NCI-H128 (cell line): ENCODE data around the gene BACH2.
"Not testable (repeated sequence)": the region's sequence is repeated elsewhere in the genome, so short reads cannot be mapped to it uniquely, and the experiment has no call there.

Experiments
- DNase-seq: peaks from one replicate; lab custom pipeline; 2025; ENCODE audit not compliant: unreplicated experiment; lab: John Stamatoyannopoulos, UW

Gene BACH2

DNA sequence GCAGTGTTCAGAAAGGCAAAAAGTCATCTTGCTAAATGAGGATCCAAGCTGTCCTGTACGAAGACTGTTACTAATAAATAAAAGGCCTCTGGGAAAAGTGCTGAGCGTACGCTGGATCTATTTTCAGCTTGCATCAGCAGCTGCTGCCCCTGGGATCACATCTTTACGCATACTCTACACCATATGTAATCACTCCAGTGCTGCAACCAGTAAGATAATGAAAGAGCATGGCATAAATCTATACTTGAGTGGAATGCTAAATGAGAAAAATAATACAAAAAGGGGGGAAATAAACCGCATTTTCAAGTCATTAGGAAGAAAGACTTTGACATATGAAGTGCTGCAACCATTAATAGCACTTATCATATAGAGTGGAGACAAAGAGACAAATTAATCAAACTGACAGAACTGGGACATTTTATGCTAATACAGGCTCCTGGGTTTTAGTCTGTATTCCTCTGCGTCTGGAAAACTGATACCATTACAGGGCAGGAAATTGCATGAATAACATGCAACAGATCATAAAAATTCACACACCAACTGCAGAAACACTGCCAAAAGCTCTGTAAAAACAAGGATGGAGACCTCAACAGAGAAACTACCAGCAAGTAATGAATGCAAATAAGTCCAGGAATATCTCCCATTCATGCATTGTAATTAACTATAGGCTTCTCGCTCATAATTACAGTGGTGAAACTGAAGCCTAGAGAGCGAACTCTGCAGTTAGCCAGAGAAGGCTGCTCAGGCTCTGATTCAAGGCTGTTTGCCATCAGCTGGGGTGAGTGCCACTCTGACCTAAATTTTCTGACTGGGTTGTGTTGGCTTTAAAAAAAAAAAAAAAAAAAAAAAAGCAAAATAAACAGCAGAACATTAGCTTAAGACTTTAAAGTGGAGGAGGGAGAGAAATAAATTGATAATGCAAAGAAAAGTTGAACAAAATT is 318.6 kb downstream of the BACH2 start:
- peak; percentile 87 for DNase-seq

DNA sequence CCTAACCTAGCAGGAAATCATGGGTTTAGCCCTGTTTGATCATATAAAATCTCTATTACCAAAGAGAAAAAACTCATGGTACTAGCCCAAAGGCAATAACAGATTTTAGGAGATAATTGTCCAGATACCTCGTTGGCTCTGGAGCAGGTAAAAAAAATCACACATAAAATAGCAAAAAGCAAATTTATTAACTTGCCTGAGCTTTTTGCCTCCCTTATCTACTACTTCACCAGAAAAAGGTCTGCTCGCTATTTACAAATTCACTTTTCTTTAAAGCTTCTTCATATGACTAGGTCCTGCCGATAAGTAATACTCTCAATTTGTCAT is 320.0 kb downstream of the BACH2 start:
- no peak for DNase-seq

DNA sequence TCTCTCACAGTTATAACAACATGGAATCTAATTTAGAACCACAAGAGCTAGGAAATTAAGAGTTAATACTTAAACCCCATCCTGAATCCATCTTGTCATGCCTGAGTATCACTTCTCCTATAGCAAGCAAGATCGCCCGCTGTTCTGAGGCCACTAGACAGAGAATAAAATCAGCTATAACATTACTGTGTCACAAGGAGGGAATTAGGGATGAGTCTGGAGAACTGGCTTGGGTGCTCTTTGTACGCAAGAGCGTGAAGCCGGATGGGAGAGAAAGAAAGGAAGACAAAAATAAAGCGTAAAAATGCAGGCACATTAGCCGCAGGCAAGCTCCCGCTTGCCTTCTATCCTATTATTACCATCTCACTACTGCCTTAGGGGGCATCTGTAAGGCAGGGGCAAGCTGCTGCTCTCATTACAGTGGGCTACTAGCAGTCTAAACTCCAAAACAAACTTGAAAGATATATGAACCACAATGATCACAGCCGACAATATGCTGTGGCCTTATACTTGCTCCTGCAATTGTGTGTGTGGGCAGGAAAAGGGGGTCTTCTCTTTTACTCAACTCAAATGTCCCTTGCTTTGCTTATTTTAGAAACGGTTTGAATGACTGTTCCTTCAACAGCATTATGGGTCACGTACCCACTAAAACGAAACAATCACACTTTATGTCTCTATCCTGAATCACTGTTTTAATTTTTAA is 320.5 kb downstream of the BACH2 start:
- peak; percentile 52 for DNase-seq

DNA sequence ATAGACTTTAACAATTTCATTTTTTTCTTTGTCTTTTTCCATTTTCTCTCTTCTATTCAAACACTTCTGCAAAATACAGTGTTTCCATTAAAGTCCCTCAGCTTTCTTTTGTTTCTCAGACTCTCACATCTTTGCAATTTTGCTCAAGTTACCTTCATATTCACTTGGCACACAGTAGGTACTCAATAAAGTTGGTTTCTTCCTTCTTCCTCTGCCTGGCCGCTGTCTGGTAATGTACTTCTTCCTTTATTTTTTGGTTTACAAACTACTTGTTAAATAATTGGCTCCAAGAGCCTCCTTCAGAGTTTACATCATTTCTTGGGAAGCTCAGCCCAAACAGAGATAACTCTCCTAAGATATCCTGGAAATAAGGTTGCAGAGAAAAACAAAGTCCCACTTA is 321.3 kb downstream of the BACH2 start:
- no peak for DNase-seq

DNA sequence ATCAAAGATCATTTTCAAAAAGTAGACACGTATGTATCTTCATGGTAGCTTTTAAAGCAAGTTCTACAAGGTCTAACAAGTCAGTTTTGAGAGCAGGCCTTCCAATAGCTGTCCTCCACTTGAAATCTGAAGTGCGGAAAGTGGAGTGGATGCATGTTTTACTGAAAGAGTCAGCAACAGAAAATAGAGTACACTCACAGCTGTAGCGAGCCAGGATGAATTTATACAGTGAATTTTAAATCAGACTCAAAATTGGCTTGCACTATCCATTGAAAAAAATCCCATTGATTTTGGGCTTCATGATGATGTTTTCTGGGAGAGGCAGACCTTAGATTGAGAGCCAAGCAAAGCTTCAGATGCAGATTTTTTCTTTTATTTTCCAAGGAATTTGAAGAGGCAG is 321.8 kb downstream of the BACH2 start:
- peak; percentile 67 for DNase-seq

DNA sequence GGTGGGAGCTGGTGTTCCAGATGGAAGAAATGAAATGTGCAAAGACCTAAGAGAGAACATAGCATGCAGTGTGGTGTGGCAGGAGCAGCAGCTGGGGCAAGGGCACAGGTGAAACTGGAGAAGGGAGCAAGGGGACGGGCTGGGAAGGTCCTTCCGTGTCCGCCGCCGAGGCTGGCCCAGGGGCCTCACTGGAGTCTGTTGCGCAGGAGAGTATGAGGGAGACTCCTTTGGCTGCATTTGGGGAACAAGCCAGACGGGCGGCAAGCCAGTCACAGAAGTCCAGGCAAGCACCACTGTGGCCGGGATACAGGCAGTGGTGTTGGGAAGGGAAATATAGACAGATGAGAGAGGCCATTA is 324.6 kb downstream of the BACH2 start:
- no peak for DNase-seq

DNA sequence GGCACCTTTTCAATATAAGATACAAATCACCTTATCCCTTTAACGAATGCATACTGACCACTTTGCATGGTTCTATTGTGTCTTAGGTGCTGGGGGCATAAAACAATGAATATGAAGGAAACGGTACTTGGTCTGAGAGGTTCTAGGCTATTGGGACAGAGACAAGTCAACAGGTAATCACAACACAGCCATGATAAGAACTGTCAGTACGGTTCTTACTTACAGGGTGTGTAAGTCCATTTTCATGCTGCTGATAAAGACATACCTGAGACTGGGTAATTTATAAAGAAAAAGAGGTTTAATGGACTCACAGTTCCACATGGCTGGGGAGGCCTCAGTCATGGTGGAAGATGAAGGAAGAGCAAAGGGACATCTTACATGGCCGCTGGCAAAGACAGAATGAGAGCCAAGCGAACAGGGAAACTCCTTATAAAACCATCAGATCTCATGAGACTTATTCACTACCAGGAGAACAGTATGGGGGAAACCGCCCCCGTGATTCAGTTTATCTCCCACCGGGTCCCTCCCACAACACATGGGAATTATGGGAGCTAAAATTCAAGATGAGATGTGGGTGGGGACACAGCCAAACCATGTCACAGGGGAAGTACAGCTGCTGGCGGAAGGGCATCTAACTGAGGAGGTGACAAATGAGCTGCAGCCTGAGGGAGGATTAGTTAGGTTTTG is 325.2 kb downstream of the BACH2 start:
- DNase-seq, result not testable (repeated sequence)

DNA sequence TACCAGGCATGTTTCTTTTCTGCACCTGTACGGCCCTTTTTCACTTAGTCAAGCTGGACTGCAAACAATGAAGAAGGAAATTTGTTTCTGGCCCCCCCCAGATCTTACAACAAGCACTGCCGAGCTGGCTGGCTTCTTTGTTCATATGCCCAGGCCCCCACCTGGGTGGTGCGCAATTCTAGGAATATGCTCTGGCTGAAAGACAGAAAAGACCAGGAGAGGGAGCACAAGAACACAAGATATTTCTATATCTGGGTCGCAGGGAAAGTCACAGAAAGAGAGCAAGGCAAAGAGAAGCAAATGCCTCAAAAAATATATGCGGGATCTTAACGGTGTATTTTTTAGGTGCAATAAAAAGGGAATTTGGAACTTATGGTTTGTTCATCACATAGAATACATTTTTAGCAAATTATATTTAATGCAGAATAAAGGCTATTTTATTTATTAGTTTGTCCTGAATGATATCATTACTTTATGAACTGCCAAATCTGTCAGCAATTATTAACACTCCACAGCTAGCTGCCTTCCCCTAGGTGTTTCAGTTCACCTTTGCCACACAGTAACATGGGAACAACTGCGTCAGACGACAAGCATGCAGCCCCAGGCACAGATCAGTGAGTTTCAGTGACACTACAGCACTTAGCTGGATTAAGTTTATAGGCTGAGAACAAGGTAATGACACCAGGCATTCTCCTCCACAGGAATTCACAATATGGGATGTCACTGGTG is 325.9 kb downstream of the BACH2 start:
- DNase-seq, result peak; percentile 16

DNA sequence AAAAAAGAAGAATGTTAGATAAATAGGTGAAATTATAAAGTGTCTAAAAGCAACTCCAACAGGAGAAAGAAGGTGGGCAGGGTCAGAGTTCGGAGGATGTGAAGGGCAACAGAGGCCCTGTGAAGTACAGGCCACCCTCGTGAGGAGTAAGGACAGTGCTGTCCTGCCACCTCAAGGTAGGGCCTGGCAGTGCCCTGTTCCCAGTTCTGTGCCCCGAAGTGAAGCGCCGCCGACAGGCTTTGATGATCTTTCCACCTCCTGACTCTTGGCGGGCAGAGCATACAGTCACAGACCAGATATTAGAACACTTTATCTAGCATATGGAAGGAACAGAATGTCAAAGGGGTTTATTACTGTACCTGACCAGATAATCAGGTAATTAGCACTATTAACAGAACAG is 326.6 kb downstream of the BACH2 start:
- no peak for DNase-seq

DNA sequence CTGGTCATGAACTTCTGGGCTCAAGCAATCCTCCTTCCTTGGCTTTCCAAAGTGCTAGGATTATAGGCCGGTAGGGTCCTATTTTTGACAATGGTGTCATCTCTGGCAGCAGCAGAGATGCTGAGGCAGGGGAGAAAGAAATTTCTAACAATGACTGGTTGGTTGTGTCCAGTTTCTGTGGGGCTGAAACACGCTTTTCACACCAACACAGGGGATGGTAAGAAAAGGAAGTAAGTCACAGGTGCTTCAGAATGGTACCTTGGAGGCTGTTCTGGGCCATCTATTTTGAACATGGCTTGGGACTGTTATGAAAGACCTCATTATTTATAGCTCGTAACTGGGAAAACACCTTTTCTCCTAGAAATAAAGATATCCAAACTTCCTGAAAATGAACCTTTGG is 329.7 kb downstream of the BACH2 start:
- DNase-seq, result no peak

DNA sequence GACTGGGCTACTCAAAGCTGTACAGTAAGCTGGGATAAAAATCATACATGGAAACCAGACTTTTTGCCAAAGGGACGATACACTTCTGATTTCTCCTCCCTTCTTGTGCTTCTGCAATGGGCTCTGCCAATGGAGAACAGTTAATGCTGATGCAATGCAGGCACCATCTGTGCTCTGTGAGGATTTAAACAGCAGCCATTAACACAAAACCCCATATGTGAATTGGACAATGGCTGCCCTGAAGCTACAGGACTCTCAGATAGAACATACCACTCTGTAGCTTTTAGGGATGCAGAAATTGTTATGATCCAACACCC is 330.5 kb downstream of the BACH2 start:
- DNase-seq, result no peak

DNA sequence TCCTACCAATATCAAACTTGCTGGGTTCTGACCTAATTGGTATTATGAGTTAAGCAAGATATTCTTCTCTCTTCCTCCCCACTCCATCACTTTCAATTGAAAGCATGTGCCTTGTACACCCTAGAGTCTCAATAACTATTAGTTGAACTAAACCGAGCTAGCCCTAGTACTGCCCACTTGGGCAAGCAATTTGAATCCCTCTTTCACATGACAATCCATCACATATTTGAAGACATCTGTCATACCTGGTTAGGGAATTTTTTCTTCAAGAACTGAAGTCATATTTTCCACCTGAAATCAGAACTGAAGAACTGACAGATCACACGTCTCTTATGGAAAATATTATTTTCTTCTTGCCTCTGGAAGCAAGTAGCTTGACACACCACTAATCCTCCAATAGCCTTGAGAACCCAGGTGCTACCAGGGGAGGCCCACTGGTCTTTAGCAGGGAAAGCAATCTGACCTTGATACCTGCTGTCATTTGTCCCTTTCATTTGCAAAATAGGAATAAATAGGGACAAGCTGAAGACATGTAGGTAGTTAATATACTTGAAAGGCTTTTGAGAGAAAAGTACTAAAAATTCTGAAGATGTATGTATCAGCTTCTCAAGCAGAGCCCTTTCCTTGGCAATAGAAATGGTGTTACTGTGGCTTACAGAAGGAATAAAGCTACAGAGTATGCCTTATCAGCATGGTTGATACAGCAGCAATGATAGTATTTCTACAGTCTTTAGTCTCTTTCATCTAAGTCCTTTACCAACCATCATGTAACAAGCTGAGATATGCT is 331.0 kb downstream of the BACH2 start:
- no peak for DNase-seq

DNA sequence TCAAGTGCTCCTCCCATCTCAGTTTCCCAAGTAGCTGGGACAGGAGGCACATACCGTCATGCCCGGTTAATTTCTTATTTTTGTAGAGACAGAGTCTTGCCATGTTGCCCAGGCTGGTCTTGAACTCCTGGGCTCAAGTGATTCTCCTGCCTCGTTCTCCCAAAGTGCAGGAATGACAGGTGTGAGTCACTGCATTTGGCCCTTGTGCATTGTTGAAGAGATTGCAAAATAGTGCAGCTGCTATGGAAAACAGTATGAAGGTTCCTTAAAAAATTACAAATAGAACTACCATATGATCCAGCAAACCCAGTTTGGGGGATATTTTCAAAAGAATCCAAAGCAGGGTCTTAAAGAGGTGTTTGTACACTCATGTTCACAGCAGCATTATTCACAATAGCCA is 333.3 kb downstream of the BACH2 start:
- no peak for DNase-seq

DNA sequence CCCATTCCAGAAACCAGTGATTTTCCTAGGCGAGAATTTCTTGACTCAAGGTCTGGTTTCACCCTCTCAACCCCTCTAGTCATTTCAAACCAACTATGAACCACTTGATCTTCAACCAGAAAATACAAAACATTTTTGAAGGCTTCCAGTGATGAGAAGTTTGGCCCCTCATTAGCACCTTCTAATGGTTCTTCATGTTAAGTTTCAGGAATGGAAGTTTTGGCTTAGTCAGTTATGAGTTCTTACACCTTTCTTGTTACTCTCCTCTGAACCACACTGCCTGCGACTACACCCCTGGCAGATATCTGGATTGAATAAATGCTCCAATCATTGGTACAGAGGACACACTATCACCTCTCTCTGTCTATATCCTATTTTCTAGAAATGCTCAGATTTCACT is 335.2 kb downstream of the BACH2 start:
- no peak for DNase-seq

DNA sequence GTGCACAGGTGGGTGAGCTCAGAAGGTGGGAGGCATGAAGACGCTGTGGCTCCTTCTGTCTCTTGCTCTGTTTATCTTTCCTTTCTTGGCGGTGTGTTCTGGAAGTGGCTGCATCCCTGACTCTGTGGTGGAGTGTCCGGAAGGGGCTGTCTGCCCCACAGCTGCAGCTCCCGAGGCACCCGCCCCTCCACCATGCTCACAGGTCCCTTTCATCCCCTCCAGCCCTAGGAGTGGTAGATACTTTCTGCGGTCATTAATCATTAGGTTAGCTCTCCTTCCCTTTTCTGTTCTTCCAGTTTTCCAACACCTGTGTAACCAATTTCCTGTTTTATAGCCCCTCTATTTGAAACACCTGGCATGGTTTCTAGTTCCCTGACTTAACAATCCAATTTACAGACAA is 336.8 kb downstream of the BACH2 start:
- no peak for DNase-seq

DNA sequence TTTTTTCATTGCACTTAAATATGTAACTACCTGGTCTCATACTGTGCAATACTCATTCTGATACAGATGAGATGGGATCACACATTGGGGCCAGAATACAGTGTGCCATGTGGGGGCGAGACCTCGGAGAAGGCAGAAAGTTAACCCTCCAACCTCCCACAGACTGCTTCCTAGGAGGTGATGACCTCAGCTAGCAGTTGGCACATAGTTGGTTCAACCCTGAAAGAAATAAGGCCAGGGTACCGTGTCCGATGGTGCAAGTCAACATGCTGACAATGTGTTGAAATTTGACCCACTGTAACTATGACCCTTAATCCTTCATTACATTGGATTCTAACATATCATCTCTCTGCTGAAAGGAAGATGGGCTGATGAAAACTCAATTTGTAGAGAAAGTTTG is 340.5 kb downstream of the BACH2 start:
- DNase-seq, result no peak

DNA sequence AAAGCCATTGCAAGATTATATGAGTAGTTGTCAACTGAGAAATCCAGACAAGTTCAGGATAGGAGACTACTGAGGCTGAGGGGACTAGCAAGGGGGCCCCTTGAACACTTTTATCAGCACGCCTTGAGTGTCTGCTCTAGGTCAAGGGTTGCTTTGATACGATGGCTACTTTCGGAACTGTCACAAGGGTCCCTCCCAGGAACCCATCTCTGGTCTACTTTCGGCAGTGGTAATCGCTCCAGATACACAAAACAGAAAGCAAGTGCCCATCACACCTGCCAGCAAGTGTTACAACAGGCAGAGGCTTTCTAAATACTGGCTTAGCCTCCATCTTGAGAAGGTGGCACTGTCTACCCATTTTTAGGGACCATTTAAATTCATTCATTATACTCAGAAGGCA is 341.3 kb downstream of the BACH2 start:
- DNase-seq, result no peak

DNA sequence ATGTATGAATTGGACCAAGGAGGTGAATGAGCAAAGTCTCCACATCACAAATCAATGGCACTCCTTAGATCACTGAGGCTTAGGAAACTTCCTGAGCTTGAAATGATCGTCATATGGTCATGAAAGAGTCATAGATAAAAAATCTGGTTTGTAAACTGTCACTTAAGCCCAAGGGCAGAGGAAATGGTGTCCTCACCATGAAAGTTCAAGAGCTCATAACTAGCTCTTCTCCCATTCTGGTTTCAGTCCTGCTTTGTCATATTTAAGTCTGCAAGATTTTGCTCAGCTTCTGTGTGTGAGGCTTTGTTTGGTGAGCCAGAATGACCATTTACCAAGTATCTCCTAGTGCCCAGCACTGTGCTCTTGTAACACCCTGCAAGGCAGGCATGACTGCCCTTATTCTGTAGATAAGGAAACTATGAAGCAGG is 341.9 kb downstream of the BACH2 start:
- DNase-seq, result no peak

DNA sequence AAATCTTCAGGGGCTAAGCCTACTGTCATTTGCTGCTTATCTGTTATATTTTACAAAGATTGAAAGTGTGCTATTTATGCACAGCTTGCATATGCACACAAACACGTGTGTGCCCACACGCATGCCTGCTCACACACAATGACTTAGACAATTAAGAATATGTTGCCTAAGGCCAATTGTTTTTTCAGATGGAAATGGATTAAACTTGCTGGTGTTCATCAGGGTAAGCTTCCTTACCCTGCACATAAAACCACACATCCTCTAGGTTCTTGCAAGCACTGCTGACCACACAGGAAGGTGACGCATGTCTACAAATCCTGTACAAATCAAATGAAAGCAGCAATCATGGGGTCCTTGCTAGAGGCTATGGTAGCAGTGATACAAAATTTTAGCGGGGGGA is 344.0 kb downstream of the BACH2 start:
- no peak for DNase-seq

DNA sequence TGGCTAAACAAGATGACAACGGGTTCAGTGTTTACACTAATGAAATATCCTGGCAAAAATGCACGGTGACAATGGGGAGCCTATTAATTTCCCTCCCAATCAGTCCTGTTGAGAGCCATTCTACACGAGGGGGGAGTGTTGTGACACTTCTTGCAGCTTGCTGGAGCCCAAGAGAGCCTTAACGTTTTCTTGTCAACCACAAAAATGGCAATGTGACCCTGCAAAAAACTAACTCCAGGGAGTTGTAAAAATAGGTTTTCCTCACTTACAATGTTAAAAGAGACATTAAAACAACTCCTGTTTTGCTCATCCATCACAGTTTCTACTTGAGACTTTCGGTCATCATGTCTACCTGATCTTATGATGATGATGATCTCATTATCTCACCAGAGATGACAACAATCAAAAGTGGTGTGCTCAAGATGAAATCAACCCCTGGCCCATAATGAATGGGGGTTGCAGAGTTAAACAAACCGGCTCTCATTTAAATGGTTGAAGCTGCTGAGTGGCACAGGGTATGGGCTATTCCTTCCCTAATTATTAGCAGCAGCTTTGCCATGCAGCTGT is 344.5 kb downstream of the BACH2 start:
- DNase-seq, result no peak
